Stimulated activated CD4-positive, alpha-beta T cell treated with anti-CD3 and anti-CD28 coated beads, Interleukin-2, amount 100 ng/mL, for 4 hours (primary cell): ENCODE measurements around the gene GLI2.

Experiments
- DNase-seq: peaks from one replicate; pipeline ENCODE4 v3.0.0-alpha.2; 2020; ENCODE audit warnings: low read depth

The GLI2 gene

GRCh38 chr2:120758181-120759144, 22.8 kb downstream of the GLI2 start:
- DNase-seq = no peak

- no peak for DNase-seq
Measured at GRCh38 chr2:120759543-120760331, 24.1 kb downstream of the GLI2 start.

DNA sequence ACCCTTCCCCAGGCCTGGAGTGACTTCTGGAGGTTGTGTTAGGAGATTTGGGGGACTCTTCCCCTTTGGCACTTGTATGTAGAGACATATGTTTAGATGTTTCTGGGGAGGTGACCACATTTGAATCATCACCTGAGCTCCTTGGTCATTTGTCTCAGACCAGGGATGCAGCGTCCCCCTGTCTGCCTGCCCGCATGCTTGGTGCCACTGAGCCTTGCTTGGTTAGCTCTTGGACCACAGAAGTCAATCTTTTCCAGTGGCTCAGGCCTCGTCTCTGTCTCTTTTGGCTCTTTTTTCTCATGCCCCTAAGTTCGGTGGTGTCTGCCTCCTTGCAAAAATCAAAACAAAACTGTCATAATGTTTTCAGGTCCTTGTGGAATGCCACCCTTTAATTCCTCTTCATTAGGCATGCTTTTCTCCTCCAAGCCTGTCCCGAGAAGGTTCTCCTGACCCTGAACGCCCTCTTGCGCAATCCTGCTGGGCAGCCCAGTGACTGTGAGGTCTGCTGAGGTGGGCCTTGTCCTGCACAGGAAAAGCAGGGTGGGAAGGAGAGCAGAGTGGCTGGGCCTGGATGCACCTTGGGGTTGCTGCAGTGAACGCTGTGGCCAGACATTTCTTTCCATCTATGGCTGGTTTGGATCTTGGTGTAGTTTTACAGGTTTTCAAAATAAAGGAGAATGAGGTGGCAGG, 24.9 kb downstream of the GLI2 start:
- no peak for DNase-seq

DNA sequence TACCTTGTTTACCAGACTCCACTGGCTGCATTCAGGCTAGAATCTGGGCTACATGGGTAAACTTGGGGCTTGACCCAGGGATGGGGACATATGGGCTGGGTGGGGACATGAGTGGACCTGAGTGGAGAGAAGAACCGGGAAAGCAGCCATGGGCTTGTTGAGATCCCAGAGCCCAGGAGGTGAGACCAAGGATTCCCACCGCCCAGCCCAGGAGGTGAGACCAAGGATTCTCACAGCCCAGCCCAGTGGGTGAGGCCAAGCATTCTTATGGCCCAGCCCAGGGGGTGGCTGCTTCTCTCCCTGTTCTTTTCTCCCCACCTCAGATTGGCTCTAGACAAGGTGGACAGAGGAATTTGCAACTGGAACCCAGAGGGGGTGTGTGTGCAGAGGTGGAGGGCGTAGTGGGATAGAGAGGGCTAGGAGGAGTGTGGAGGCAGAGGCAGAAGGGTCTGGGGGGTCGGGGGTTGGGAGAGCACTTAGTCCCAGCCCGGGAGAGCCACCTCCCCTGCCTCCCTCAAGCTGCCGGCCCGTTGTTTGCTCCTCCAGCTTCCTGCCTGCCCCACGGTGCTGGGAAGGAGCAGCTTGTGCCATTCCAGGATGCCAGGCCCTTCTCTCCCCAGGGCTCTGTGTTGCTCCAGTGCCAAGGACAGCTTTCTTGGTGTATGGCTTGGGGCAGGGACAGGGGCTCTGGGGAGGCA, 25.6 kb downstream of the GLI2 start:
- DNase-seq = no peak

DNA sequence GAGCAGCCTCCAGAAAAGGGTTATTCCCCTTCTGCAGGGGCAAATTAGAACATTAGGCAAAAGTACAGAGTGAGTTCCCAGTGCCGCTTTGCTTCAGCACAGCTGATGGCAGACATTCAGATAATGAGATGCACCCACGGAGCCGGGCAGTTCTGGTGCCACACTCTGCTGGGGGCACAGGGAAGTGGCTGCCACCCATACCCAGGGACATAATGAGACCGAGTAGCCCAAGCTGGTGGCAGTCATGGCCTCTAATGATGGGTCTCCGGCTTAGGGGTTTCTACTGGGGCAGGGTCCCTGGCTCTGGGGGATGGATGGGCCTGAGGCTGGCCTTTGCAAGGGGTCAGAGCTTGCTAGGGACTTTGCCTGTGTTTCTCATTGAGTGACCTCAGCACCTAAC, 26.2 kb downstream of the GLI2 start:
- DNase-seq = no peak

DNA sequence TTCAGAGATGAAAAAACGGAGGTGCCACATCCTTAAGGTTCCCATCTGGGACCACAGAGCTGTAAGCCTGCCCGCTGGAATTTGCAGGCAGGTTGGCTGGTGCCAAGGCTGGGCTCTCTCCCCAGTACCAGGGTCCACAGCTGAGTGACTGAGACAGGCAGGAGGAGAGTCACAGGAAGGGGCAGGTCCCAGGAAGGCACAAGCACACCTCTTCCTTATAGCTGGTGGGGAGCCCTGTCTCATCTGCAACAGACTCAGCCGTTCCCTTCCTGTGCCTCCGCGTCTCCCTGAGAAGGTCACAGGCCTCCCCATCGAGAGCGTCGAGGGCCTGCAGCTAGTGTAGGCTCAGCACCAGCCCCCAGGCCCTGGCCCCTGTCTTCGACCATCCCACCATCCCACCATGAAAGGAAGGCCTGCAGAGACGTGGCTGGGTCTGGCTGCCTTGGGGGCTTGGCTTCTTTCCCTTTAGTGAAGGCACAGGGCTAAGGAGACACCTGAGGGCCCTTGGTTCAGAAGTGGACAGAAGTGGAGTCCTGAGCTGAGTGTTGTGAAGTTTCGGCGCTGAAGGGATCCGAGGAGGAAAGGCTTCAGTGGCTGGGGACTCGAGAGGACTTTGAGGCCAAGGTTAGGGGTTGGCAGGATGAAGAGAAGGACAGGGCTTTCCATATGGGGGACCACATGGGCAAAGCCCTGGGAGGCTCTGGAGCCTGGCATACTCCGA, 26.8 kb downstream of the GLI2 start:
- DNase-seq = no peak

DNA sequence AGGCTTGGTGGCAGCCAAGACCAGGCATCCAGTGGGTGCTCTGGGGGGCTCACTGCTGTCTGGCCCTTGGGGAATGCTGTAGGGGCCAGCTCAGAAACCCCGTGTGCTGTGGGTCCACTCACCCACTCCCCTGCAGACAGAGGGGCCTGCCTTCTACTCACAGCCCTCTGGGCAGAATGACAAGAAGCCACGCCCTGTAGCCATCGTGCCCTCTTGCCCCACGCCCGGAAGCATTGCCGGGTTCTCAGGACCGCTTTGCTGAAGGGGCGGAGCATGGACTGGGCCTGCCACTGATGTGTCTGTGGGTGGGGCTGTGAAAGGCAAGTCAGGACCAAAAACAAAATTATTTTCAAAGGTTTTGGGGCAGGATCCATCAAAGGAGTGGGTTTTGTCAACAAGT, 27.8 kb downstream of the GLI2 start:
- DNase-seq = no peak

GRCh38 chr2:120763931-120764330, 28.3 kb downstream of the GLI2 start:
- DNase-seq = no peak

DNA sequence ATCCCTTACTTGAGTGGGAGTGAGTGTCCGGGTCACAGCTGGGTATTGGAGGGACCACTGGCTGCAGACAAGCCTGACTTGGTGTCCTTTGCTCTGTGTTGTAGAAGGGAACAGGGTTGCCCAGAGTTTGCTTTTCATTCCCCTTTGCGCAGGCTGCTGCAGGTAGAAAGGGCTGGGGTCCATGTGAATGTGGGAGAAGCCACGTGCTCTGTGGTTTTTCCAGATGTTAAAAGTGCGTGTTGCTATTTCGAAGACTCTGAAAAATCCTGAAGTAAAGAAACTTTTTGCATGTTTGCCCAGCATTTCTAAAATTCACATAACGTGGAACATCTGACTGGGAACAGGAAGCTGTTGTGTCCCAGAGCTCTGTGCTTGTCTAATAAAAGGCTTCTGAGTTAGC, 28.8 kb downstream of the GLI2 start:
- no peak for DNase-seq

- DNase-seq = no peak
Measured at GRCh38 chr2:120764991-120765677, 29.5 kb downstream of the GLI2 start.

DNA sequence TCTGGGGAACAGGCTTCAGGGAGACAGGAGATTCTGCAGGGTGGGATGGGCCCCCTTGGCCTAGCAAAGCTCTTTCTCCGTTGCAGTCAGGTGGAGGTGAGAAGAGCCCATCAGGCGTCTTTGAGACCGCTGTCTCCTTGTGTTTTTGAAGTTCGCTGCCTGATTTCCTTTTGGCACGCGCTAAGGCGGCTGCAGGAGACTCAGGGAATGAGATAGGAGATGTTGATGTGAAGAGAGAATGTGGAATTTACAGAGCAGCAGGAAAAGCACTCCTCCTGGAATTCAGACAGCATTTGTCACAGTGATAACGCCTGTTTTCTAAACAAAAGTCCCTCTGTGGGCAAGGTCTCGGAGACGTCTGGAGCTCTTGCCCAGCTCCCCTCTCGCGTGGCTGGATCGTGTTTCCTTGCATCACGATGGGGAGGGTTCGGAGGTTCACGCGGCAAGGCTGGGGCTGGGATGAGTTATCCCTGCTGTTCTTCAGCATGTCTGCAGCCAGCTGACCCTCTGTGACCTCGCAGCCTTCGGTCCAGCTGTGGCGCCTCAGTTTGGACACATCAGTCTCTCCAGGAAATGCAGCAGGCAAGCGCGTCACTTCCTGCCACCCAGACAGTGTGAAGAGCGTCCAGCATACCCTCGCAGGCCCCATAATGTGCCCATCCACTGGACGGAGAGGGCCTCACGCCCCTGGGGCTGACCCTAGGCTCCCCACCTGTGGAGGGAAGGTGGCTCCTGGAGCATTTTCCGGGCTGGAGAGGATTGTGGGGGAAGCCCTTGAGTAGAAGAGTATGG, 30.2 kb downstream of the GLI2 start:
- no peak for DNase-seq

- no peak for DNase-seq
Measured at GRCh38 chr2:120766470-120767351, 31.0 kb downstream of the GLI2 start.

- DNase-seq = no peak
Measured at GRCh38 chr2:120767486-120768005, 31.9 kb downstream of the GLI2 start.

GRCh38 chr2:120768112-120769048, 32.7 kb downstream of the GLI2 start:
- no peak for DNase-seq

DNA sequence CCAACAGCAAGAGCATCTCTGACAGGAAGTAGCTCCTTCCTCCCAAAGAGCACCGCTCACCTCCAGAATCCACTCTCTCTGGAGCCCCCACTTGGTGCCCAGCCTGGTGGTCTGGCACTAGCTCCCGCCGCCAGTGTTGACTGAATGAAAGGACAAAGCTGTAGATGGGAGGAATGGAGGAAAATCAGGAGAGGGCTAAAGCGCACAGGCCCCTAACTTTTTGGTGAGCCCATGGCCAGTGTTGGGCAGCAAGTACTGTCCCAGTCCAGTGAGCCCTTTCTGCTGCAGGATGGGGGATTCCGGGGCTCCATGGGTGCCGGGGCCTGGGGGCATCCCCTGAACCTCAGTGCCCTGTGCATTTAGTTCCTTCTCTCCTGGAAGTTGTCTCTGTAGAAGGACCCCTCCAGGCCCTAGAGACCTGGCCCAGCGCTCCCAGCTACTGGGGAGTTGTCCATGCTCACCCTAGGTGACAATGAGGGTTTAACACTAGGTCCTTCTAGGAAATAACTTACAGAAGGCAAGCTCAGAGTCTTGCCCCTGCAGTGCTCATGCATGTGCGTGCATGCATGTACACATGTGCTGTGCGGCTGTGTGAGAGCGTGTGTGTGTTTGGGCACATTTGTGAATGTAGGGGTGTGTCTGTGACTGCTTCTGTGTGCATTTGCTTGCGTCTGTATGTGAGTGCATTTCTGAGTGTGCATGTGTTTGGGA, 33.6 kb downstream of the GLI2 start:
- DNase-seq = no peak

- no peak for DNase-seq
Measured at GRCh38 chr2:120769787-120770120, 34.1 kb downstream of the GLI2 start.

DNA sequence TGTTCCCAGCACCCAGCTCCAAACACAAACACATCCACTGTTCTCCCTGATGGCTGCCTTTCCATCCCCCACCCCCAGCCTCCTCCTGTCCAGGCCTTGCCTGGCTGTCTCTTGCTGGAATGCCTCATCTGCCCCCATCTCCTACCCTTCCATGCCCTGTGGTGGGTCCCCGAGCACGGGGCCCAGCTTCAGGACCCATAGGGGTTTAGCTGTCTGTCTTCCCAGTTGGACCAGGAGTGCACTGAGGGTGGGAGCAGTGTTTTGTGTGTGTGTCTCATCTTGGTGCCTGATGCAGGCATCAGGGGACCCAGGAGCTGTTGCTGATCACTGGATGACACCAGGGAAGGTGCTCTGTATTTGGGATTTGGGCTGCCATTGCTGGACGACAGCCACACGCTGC, 34.5 kb downstream of the GLI2 start:
- no peak for DNase-seq
